OCI-LY1 (cell line): ENCODE data around the gene PRR18.

Experiments
- H2AFZ ChIP-seq: fragments of 200-600 bp; sonication (generic), shearing (Covaris generic); 2 replicates; pipeline ENCODE4 v1.6.0; 2014; ENCODE audit warnings: antibody characterized with exemption, mild to moderate bottlenecking, low read length
- H3F3A ChIP-seq: fragments of 200-600 bp; sonication (generic), shearing (Covaris generic); 2 replicates; pipeline ENCODE4 v1.6.0; 2014; ENCODE audit warnings: mild to moderate bottlenecking, antibody characterized with exemption, low read length, moderate library complexity; ENCODE audit not compliant: insufficient read depth
- H3K27ac ChIP-seq: fragments of 200-600 bp; sonication (generic); 2 replicates; pipeline ENCODE4 v1.5.1; 2014; ENCODE audit warnings: low read length, mixed run types, mild to moderate bottlenecking, low read depth; ENCODE audit not compliant: poor library complexity, severe bottlenecking
- H3K27me3 ChIP-seq: fragments of 200-600 bp; sonication (generic); 2 replicates; pipeline ENCODE4 v1.6.0; 2014; ENCODE audit warnings: antibody characterized with exemption, mild to moderate bottlenecking, low read length, moderate library complexity; ENCODE audit not compliant: insufficient read depth
- H3K36me3 ChIP-seq: fragments of 200-600 bp; sonication (generic); 2 replicates; pipeline ENCODE4 v1.6.1; 2014; ENCODE audit warnings: mild to moderate bottlenecking, antibody characterized with exemption, low read length, moderate library complexity, mixed read lengths; ENCODE audit not compliant: insufficient read depth
- H3K4me1 ChIP-seq: fragments of 200-600 bp; sonication (generic); 2 replicates; pipeline ENCODE4 v1.5.1; 2014; ENCODE audit warnings: mild to moderate bottlenecking, low read length, moderate library complexity; ENCODE audit not compliant: insufficient read depth, severe bottlenecking
- H3K4me2 ChIP-seq: fragments of 200-600 bp; sonication (generic), shearing (Covaris generic); 2 replicates; pipeline ENCODE4 v1.6.1; 2014; ENCODE audit warnings: low read length
- H3K4me3 ChIP-seq: fragments of 200-600 bp; sonication (generic); 2 replicates; pipeline ENCODE4 v1.5.1; 2014; ENCODE audit warnings: low read length, low read depth, mild to moderate bottlenecking, mixed read lengths; ENCODE audit not compliant: poor library complexity, severe bottlenecking
- H3K79me2 ChIP-seq: fragments of 200-600 bp; shearing (Covaris generic); 2 replicates; pipeline ENCODE4 v1.6.1; 2016; ENCODE audit warnings: mixed run types, low read length, mixed read lengths; ENCODE audit not compliant: insufficient read depth
- H3K9ac ChIP-seq: fragments of 200-600 bp; sonication (generic), shearing (Covaris generic); 2 replicates; pipeline ENCODE4 v1.6.1; 2014; ENCODE audit warnings: mild to moderate bottlenecking, low read length, mixed read lengths
- H3K9me2 ChIP-seq: fragments of 200-600 bp; sonication (generic), shearing (Covaris generic); 2 replicates; pipeline ENCODE4 v1.6.1; 2014; ENCODE audit warnings: low read depth, mild to moderate bottlenecking, low read length, mixed read lengths
- H3K9me3 ChIP-seq: fragments of 200-600 bp; shearing (Covaris generic); 2 replicates; pipeline ENCODE4 v1.6.1; 2014; ENCODE audit warnings: low read length, mixed read lengths
- H4K20me1 ChIP-seq: fragments of 200-600 bp; sonication (generic), shearing (Covaris generic); 2 replicates; pipeline ENCODE4 v1.6.0; 2016; ENCODE audit warnings: mild to moderate bottlenecking, low read length; ENCODE audit not compliant: insufficient read depth
- EZH2 ChIP-seq: fragments of 200-600 bp; sonication (generic), shearing (Covaris generic); IDR thresholded peaks from 2 replicates; pipeline ENCODE4 v1.8.0; 2017; ENCODE audit warnings: borderline replicate concordance, mixed run types, mild to moderate bottlenecking, antibody characterized with exemption, low read length, moderate library complexity, mixed read lengths
- TF ChIP-seq, protein P1 (sequence below): fragments of 200-600 bp; sonication (generic), shearing (Covaris generic); IDR thresholded peaks from 2 replicates; pipeline ENCODE4 v1.5.1; 2017; ENCODE audit warnings: mild to moderate bottlenecking, antibody characterized with exemption, low read length, moderate library complexity, mixed read lengths

PRR18 gene

DNA sequence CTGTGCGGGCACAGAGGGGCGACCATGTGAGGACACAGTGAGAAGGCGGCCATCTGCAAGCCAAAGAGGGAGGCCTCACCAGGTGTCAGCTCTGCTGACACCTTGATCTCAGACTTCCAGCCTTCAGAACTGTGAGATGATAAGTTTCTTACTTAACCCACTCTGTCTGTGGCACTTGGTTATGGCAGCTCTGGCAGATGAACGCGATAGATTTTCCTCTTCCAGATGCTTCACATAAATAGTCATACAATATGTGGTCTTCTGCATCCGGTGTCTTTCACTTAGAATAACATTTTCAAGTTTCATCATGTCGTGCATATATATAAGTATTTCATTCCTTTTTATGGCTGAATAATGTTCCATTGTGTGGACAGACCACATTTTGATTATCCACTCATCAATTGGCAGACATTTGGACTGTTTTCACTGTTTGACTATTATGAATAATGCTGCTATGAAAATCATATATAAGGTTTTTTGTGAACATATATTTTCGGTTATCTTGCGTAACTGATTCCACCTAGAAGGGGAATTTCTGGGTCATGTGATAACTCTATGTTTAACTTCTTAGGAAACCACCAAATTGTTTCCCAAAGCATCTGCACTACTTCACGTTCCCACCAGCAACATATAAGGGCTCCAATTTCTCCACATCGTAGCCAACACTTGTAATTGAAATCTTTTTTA, 30.2 kb downstream of the PRR18 start:
- H4K20me1 ChIP-seq = no peaks in the 10 kb centered on the region
- H3K27me3 ChIP-seq = no peaks in the 10 kb centered on the region
- H3K36me3 ChIP-seq = no peaks in the 10 kb centered on the region
- no peaks in the 10 kb centered on the region for H3K9me3 ChIP-seq
- H2AFZ ChIP-seq = no peak overlapping the region
- no peak overlapping the region for H3K4me3 ChIP-seq
- H3K4me1 ChIP-seq = peaks cover 4% of the 10 kb centered on the region
- no peaks in the 10 kb centered on the region for H3K9me2 ChIP-seq
- no peak overlapping the region for H3K9ac ChIP-seq
- no peak overlapping the region for H3K4me2 ChIP-seq
- TF ChIP-seq, protein P1, sequence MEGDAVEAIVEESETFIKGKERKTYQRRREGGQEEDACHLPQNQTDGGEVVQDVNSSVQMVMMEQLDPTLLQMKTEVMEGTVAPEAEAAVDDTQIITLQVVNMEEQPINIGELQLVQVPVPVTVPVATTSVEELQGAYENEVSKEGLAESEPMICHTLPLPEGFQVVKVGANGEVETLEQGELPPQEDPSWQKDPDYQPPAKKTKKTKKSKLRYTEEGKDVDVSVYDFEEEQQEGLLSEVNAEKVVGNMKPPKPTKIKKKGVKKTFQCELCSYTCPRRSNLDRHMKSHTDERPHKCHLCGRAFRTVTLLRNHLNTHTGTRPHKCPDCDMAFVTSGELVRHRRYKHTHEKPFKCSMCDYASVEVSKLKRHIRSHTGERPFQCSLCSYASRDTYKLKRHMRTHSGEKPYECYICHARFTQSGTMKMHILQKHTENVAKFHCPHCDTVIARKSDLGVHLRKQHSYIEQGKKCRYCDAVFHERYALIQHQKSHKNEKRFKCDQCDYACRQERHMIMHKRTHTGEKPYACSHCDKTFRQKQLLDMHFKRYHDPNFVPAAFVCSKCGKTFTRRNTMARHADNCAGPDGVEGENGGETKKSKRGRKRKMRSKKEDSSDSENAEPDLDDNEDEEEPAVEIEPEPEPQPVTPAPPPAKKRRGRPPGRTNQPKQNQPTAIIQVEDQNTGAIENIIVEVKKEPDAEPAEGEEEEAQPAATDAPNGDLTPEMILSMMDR = no peak
- no peak for TF ChIP-seq EZH2
- no peaks in the 10 kb centered on the region for H3F3A ChIP-seq
- no peaks in the 10 kb centered on the region for H3K79me2 ChIP-seq
- no peak overlapping the region for H3K27ac ChIP-seq

DNA sequence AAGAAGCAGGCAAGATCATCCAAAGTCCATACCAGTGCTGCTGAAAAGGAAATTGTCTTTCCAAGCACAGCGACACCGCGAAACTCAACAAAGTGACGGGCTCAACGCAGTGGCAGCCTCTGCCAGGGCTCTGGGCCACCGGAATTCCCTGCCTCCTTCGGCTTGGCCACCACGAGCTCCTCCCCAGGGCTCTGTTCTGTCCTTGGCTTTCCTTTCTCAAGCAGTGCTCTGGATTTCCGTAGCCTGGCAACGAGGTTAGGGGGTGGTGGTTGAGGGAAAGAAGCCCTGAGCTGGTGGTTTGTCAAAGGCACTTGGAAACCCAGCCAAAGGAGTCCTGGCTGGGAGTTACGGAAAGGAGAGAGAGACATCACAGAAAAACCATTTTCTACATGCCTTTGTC, 31.2 kb downstream of the PRR18 start:
- Histone ChIP-seq H3K4me1 (peaks cover 4% of the 10 kb centered on the region), H3F3A (no peaks in the 10 kb centered on the region), H3K4me2 (no peak overlapping the region), H3K79me2 (no peaks in the 10 kb centered on the region), H3K9me3 (no peaks in the 10 kb centered on the region), H3K36me3 (no peaks in the 10 kb centered on the region), H2AFZ (no peak overlapping the region), H3K9ac (no peak overlapping the region), H3K27me3 (no peaks in the 10 kb centered on the region), H3K27ac (no peak overlapping the region), H4K20me1 (no peaks in the 10 kb centered on the region), H3K9me2 (no peaks in the 10 kb centered on the region), H3K4me3 (no peak overlapping the region)
- TF ChIP-seq, protein P1 = no peak
- TF ChIP-seq EZH2 = no peak

DNA sequence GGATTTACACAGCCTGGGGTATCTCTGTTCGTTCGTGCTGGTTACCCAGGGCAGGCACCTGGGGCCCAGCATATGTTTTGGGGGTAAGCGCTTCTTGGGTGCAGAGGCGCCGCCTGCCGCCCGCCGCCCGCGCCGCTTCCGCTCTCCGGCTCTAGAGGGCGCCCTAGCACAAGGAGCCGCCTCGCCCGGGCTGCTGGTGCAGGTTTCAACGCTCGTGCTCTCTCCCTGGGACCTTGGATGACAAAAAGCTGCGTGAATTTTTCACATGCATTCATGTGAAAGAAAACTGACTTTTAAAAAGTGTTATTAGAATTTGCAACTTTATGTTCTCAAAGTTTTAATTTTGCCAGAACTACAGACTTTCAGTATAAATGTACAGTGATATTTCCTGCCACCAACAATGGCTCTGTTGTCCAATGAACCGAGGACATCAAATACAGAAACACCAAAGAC, 32.5 kb downstream of the PRR18 start:
- no peaks in the 10 kb centered on the region for H3K79me2 ChIP-seq
- H3K4me2 ChIP-seq = no peak overlapping the region; the same call in 1 of the 2 replicates
- H2AFZ ChIP-seq = no peak overlapping the region
- no peaks in the 10 kb centered on the region for H4K20me1 ChIP-seq
- peaks cover 4% of the 10 kb centered on the region for H3K4me1 ChIP-seq
- H3K27me3 ChIP-seq = no peaks in the 10 kb centered on the region
- H3K36me3 ChIP-seq = no peaks in the 10 kb centered on the region
- H3K27ac ChIP-seq = no peak overlapping the region
- H3K9me2 ChIP-seq = no peaks in the 10 kb centered on the region
- no peak overlapping the region for H3K4me3 ChIP-seq
- H3F3A ChIP-seq = no peaks in the 10 kb centered on the region
- TF ChIP-seq, protein P1 = peak; percentile 98
- TF ChIP-seq EZH2 = no peak
- no peaks in the 10 kb centered on the region for H3K9me3 ChIP-seq
- no peak overlapping the region for H3K9ac ChIP-seq
